GM23338 (cell line): ENCODE results near the gene SUSD2. TPM values are rescaled to one million over a fixed set of nuclear protein-coding genes. Genes with fewer than 3 reads are reported as not detected.

Experiments used
- ATAC-seq: fragments of 200-7000 bp; cut with Tn5 transposase; 3 replicates; pipeline ENCODE4 v1.9.1; 2020
- DNase-seq: peaks from one replicate; pipeline ENCODE4 v3.0.0-alpha.2; 2015; ENCODE audit warnings: low spot score
- H2AFZ ChIP-seq: fragments of 200-600 bp; sonication (generic); 2 replicates; pipeline ENCODE4 v1.8.0; 2016; ENCODE audit warnings: antibody characterized with exemption, mild to moderate bottlenecking, moderate library complexity
- H3F3A ChIP-seq: fragments of 200-600 bp; sonication (generic); replicated peaks from 2 replicates; pipeline ENCODE4 v1.8.0; 2017; ENCODE audit warnings: antibody characterized with exemption, mixed run types, low read depth
- H3K27ac ChIP-seq: fragments of 200-600 bp; sonication (generic); 2 replicates; pipeline ENCODE4 v1.6.1; 2016; ENCODE audit warnings: low read depth
- H3K27me3 ChIP-seq: fragments of 200-600 bp; sonication (generic); 2 replicates; pipeline ENCODE4 v1.8.0; 2016; ENCODE audit warnings: mild to moderate bottlenecking, mixed run types, moderate library complexity; ENCODE audit not compliant: insufficient read depth
- H3K36me3 ChIP-seq: fragments of 200-600 bp; sonication (generic); 2 replicates; pipeline ENCODE4 v1.8.0; 2016; ENCODE audit warnings: mild to moderate bottlenecking; ENCODE audit not compliant: insufficient read depth
- H3K4me1 ChIP-seq: fragments of 200-600 bp; sonication (generic); 2 replicates; pipeline ENCODE4 v1.8.0; 2016; ENCODE audit warnings: mild to moderate bottlenecking, moderate library complexity; ENCODE audit not compliant: insufficient read depth
- H3K4me2 ChIP-seq: fragments of 200-600 bp; sonication (generic); 2 replicates; pipeline ENCODE4 v1.7.1; 2017; ENCODE audit warnings: mixed run types
- H3K4me3 ChIP-seq: fragments of 200-600 bp; sonication (generic); 2 replicates; pipeline ENCODE4 v1.6.1; 2016; ENCODE audit warnings: mixed run types
- H3K79me2 ChIP-seq: fragments of 200-600 bp; sonication (generic); replicated peaks from 2 replicates; pipeline ENCODE4 v1.8.0; 2017; ENCODE audit warnings: mild to moderate bottlenecking; ENCODE audit not compliant: insufficient read depth
- H3K9me2 ChIP-seq: fragments of 200-600 bp; sonication (generic); 2 replicates; pipeline ENCODE4 v1.8.0; 2017; ENCODE audit not compliant: insufficient read depth
- H4K20me1 ChIP-seq: fragments of 200-600 bp; sonication (generic); replicated peaks from 2 replicates; pipeline ENCODE4 v1.8.0; 2017; ENCODE audit warnings: mild to moderate bottlenecking; ENCODE audit not compliant: insufficient read depth
- H3K27ac Mint-ChIP-seq: 2 replicates; pipeline ENCODE4 v1.8.0; 2020; ENCODE audit warnings: inconsistent platforms, mild to moderate bottlenecking, moderate library complexity, mixed read lengths
- H3K27me3 Mint-ChIP-seq: 3 replicates; pipeline ENCODE4 v1.8.0; 2022; ENCODE audit warnings: low read depth, mild to moderate bottlenecking, moderate library complexity, mixed read lengths, inconsistent platforms; ENCODE audit not compliant: insufficient read depth, poor library complexity
- H3K36me3 Mint-ChIP-seq: 3 replicates; pipeline ENCODE4 v1.8.0; 2021; ENCODE audit warnings: low read depth, mild to moderate bottlenecking, inconsistent platforms, moderate library complexity, mixed read lengths
- H3K4me1 Mint-ChIP-seq: 3 replicates; pipeline ENCODE4 v1.8.0; 2020; ENCODE audit warnings: mild to moderate bottlenecking, inconsistent platforms, mixed read lengths
- H3K4me3 Mint-ChIP-seq: 3 replicates; pipeline ENCODE4 v1.8.0; 2021; ENCODE audit warnings: moderate library complexity, mild to moderate bottlenecking, inconsistent platforms, mixed read lengths
- H3K9me3 Mint-ChIP-seq: 3 replicates; pipeline ENCODE4 v1.8.0; 2020; ENCODE audit warnings: moderate library complexity, mild to moderate bottlenecking, inconsistent platforms, mixed read lengths
- CREB1 ChIP-seq: fragments of 250-450 bp; sonication (Bioruptor Pico); IDR thresholded peaks from 2 replicates; pipeline ENCODE4 v1.5.0; 2020; ENCODE audit warnings: low read depth, mild to moderate bottlenecking, moderate library complexity
- CTCF ChIP-seq, 2 experiments: fragments of 200-600 bp in 1 of 2; sonication (generic) in 1 of 2; conservative IDR thresholded peaks; 2 replicates each; pipeline versions ENCODE4 v1.5.1 to v1.6.1; 2016 to 2017; ENCODE audit warnings: antibody characterized with exemption in 2 of 2, low read depth in 2 of 2, mild to moderate bottlenecking in 2 of 2, moderate library complexity in 1 of 2
- ETS1 ChIP-seq: IDR thresholded peaks from 2 replicates; pipeline ENCODE4 v1.6.1; 2016; ENCODE audit warnings: antibody characterized with exemption
- EZH2 ChIP-seq: fragments of 200-600 bp; sonication (generic); IDR thresholded peaks from one replicate; pipeline ENCODE4 v1.8.0; 2017; ENCODE audit warnings: antibody characterized with exemption, mild to moderate bottlenecking, low read depth; ENCODE audit not compliant: unreplicated experiment
- EZH2phosphoT487 ChIP-seq: fragments of 200-600 bp; sonication (generic); IDR thresholded peaks from one replicate; pipeline ENCODE4 v1.8.1; 2018; ENCODE audit warnings: antibody characterized with exemption; ENCODE audit not compliant: unreplicated experiment
- JUNB ChIP-seq: IDR thresholded peaks from one replicate; pipeline ENCODE4 v1.6.1; 2016; ENCODE audit warnings: antibody characterized with exemption; ENCODE audit not compliant: unreplicated experiment
- NANOG ChIP-seq: IDR thresholded peaks from 2 replicates; pipeline ENCODE4 v1.6.1; 2016; ENCODE audit warnings: antibody characterized with exemption, borderline replicate concordance
- POLR2AphosphoS5 ChIP-seq: IDR thresholded peaks from 2 replicates; pipeline ENCODE4 v1.6.1; 2016; ENCODE audit warnings: antibody characterized with exemption, low read depth
- STAT1 ChIP-seq: IDR thresholded peaks from one replicate; pipeline ENCODE4 v1.6.1; 2016; ENCODE audit warnings: antibody characterized with exemption; ENCODE audit not compliant: unreplicated experiment
- ZNF114 ChIP-seq: fragments of 250-450 bp; sonication (Bioruptor Pico); IDR thresholded peaks from 2 replicates; pipeline ENCODE4 v1.5.0; 2020; ENCODE audit warnings: mild to moderate bottlenecking, moderate library complexity
- ZNF331 ChIP-seq: fragments of 250-450 bp; sonication (Bioruptor Pico); IDR thresholded peaks from 2 replicates; pipeline ENCODE4 v1.5.0; 2020; ENCODE audit warnings: low read depth, mild to moderate bottlenecking, moderate library complexity
- polyA plus RNA-seq: library from polyadenylated mRNA; unstranded; fragments of >200 nt; fragmentation: Nextera tagmentation; extraction: Ambion mirVana; gene quantifications from 2 replicates; pipeline ENCODE4 v1.2.1, GENCODE V29; 2016
- total RNA-seq: library from RNA; depleted of rRNA; stranded (reverse); fragments of >200 nt; shearing (Covaris generic); gene quantifications from 2 replicates; pipeline ENCODE4 v1.2.3, GENCODE V29; 2014
- TF ChIP-seq, protein P1 (sequence below): IDR thresholded peaks from one replicate; pipeline ENCODE4 v1.6.1; 2018; ENCODE audit warnings: antibody characterized with exemption; ENCODE audit not compliant: unreplicated experiment
- TF ChIP-seq, protein P2 (sequence below): fragments of 250-450 bp; sonication (Bioruptor Pico); IDR thresholded peaks from 2 replicates; pipeline ENCODE4 v1.5.0; 2020; ENCODE audit warnings: mild to moderate bottlenecking, moderate library complexity

SUSD2 gene
- total and polyA plus RNA-seq, 2 experiments from 2014 or later, result 0.74 to 2.1 TPM

DNA sequence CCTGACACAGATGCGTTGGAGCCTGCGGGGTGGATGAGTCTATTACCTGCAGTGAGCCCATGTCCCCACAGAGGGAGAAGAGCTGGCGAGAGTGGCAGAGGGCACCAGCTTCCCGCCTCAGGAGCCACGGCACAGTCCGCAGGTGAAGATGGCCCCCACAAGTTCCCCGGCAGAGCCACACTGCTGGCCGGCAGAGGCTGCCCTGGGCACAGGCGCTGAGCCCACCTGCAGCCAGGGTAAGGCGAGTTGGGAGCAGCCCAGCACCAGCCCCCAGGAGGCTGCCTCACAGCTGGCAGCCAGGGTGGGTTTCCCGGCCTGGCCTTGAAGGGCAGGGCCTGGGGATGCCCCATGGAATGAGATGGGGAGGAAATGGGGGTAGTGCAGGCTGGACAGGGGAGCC lies 5.2 kb upstream of the SUSD2 start:
- H3K27ac Mint-ChIP-seq, result no peak overlapping the region
- H3K27me3 Mint-ChIP-seq, result peaks cover 13% of the 10 kb centered on the region
- H3K4me3 Mint-ChIP-seq, result no peak overlapping the region
- Histone ChIP-seq H2AFZ (no peak overlapping the region), H3K27ac (no peak overlapping the region), H3K79me2 (no peaks in the 10 kb centered on the region), H3K4me2 (no peak overlapping the region), H3K9me2 (no peaks in the 10 kb centered on the region), H3K4me3 (no peak overlapping the region), H4K20me1 (no peaks in the 10 kb centered on the region), H3K4me1 (peaks cover 6% of the 10 kb centered on the region; the same call in 1 of the 2 replicates), H3K27me3 (no peaks in the 10 kb centered on the region), H3F3A (no peaks in the 10 kb centered on the region), H3K36me3 (no peaks in the 10 kb centered on the region)
- peaks cover 6% of the 10 kb centered on the region; the same call in 1 of the 3 replicates for H3K4me1 Mint-ChIP-seq
- ATAC-seq, result no peak
- H3K9me3 Mint-ChIP-seq, result no peaks in the 10 kb centered on the region
- TF ChIP-seq JUNB (no peak), CTCF (conservative IDR thresholded peaks at IDR 0.05; ENCODE audit: low read depth in 2 of 2) (no peak), STAT1 (no peak), POLR2AphosphoS5 (no peak), ETS1 (no peak), ZNF331 (CRISPR knock-in tag) (no peak), EZH2phosphoT487 (no peak), CREB1 (no peak), EZH2 (no peak), ZNF114 (CRISPR knock-in tag) (no peak), NANOG (no peak)
- TF ChIP-seq, protein P1, sequence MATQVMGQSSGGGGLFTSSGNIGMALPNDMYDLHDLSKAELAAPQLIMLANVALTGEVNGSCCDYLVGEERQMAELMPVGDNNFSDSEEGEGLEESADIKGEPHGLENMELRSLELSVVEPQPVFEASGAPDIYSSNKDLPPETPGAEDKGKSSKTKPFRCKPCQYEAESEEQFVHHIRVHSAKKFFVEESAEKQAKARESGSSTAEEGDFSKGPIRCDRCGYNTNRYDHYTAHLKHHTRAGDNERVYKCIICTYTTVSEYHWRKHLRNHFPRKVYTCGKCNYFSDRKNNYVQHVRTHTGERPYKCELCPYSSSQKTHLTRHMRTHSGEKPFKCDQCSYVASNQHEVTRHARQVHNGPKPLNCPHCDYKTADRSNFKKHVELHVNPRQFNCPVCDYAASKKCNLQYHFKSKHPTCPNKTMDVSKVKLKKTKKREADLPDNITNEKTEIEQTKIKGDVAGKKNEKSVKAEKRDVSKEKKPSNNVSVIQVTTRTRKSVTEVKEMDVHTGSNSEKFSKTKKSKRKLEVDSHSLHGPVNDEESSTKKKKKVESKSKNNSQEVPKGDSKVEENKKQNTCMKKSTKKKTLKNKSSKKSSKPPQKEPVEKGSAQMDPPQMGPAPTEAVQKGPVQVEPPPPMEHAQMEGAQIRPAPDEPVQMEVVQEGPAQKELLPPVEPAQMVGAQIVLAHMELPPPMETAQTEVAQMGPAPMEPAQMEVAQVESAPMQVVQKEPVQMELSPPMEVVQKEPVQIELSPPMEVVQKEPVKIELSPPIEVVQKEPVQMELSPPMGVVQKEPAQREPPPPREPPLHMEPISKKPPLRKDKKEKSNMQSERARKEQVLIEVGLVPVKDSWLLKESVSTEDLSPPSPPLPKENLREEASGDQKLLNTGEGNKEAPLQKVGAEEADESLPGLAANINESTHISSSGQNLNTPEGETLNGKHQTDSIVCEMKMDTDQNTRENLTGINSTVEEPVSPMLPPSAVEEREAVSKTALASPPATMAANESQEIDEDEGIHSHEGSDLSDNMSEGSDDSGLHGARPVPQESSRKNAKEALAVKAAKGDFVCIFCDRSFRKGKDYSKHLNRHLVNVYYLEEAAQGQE, result no peak
- TF ChIP-seq, protein P2, sequence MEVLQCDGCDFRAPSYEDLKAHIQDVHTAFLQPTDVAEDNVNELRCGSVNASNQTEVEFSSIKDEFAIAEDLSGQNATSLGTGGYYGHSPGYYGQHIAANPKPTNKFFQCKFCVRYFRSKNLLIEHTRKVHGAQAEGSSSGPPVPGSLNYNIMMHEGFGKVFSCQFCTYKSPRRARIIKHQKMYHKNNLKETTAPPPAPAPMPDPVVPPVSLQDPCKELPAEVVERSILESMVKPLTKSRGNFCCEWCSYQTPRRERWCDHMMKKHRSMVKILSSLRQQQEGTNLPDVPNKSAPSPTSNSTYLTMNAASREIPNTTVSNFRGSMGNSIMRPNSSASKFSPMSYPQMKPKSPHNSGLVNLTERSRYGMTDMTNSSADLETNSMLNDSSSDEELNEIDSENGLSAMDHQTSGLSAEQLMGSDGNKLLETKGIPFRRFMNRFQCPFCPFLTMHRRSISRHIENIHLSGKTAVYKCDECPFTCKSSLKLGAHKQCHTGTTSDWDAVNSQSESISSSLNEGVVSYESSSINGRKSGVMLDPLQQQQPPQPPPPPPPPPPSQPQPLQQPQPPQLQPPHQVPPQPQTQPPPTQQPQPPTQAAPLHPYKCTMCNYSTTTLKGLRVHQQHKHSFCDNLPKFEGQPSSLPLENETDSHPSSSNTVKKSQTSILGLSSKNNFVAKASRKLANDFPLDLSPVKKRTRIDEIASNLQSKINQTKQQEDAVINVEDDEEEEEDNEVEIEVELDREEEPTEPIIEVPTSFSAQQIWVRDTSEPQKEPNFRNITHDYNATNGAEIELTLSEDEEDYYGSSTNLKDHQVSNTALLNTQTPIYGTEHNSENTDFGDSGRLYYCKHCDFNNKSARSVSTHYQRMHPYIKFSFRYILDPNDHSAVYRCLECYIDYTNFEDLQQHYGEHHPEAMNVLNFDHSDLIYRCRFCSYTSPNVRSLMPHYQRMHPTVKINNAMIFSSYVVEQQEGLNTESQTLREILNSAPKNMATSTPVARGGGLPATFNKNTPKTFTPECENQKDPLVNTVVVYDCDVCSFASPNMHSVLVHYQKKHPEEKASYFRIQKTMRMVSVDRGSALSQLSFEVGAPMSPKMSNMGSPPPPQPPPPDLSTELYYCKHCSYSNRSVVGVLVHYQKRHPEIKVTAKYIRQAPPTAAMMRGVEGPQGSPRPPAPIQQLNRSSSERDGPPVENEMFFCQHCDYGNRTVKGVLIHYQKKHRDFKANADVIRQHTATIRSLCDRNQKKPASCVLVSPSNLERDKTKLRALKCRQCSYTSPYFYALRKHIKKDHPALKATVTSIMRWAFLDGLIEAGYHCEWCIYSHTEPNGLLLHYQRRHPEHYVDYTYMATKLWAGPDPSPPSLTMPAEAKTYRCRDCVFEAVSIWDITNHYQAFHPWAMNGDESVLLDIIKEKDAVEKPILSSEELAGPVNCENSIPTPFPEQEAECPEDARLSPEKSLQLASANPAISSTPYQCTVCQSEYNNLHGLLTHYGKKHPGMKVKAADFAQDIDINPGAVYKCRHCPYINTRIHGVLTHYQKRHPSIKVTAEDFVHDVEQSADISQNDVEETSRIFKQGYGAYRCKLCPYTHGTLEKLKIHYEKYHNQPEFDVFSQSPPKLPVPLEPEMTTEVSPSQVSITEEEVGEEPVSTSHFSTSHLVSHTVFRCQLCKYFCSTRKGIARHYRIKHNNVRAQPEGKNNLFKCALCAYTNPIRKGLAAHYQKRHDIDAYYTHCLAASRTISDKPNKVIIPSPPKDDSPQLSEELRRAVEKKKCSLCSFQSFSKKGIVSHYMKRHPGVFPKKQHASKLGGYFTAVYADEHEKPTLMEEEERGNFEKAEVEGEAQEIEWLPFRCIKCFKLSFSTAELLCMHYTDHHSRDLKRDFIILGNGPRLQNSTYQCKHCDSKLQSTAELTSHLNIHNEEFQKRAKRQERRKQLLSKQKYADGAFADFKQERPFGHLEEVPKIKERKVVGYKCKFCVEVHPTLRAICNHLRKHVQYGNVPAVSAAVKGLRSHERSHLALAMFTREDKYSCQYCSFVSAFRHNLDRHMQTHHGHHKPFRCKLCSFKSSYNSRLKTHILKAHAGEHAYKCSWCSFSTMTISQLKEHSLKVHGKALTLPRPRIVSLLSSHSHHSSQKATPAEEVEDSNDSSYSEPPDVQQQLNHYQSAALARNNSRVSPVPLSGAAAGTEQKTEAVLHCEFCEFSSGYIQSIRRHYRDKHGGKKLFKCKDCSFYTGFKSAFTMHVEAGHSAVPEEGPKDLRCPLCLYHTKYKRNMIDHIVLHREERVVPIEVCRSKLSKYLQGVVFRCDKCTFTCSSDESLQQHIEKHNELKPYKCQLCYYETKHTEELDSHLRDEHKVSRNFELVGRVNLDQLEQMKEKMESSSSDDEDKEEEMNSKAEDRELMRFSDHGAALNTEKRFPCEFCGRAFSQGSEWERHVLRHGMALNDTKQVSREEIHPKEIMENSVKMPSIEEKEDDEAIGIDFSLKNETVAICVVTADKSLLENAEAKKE, result no peak
- peaks cover 12% of the 10 kb centered on the region; the same call in 2 of the 3 replicates for H3K36me3 Mint-ChIP-seq
- no peak for DNase-seq
